ENCODE data around the gene SOX18. TPM values are rescaled to one million over a fixed set of nuclear protein-coding genes. Genes with fewer than 3 reads are reported as not detected.

SOX18 gene
- total and polyA plus RNA-seq, 2 donors (not counting 1 experiment from before 2014, with no cell fraction given), result not detected

- Histone ChIP-seq H3K4me1 (ENCODE audit: control insufficient read depth, extremely low read depth, insufficient read depth, low read length) (no peaks in the 10 kb centered on the region), H3K36me3 (ENCODE audit: control insufficient read depth, insufficient read depth, low read length) (no peaks in the 10 kb centered on the region)
- TF ChIP-seq CTCF (conservative IDR thresholded peaks at IDR 0.05 in 1 of 2, IDR thresholded peaks at IDR 0.05 in 1 of 2; ENCODE audit: low read depth in 1 of 2, low read length in 2 of 2) (no peak), EZH2 (IDR thresholded peaks at IDR 0.05; ENCODE audit: low read length, missing control alignments) (no peak)
These were observed 7.6 kb upstream of the SOX18 start for GRCh38 chr20:64056889-64057627.

GRCh38 chr20:64056639-64056888 lies 7.1 kb upstream of the SOX18 start:
- Histone ChIP-seq H3K4me3 (replicated peaks in 1 of 4; ENCODE audit: control extremely low read depth in 1 of 4, insufficient read depth in 1 of 4, low read depth in 3 of 4, low read length in 4 of 4) (no peak overlapping the region), H2AFZ (ENCODE audit: low read length) (no peak overlapping the region), H3K4me1 (ENCODE audit: control insufficient read depth, extremely low read depth, insufficient read depth, low read length) (no peaks in the 10 kb centered on the region), H4K20me1 (ENCODE audit: control insufficient read depth, extremely low read depth, insufficient read depth, low read length) (no peaks in the 10 kb centered on the region), H3K4me2 (ENCODE audit: extremely low read depth, insufficient read depth, low read length) (no peak overlapping the region), H3K79me2 (ENCODE audit: control insufficient read depth, insufficient read depth, low read length) (no peaks in the 10 kb centered on the region), H3K9ac (ENCODE audit: insufficient read depth, low read length) (no peak overlapping the region), H3K27me3 (ENCODE audit: control insufficient read depth, insufficient read depth, low read length) (no peaks in the 10 kb centered on the region), H3K27ac (ENCODE audit: insufficient read depth, low read length) (no peak overlapping the region), H3K9me3 (ENCODE audit: control insufficient read depth, insufficient read depth, low read depth, low read length) (no peaks in the 10 kb centered on the region), H3K36me3 (ENCODE audit: control insufficient read depth, insufficient read depth, low read length) (no peaks in the 10 kb centered on the region)
- no peak for DNase-seq (ENCODE audit: low read depth in 2 of 2)
- TF ChIP-seq EZH2 (IDR thresholded peaks at IDR 0.05; ENCODE audit: low read length, missing control alignments), result no peak
- TF ChIP-seq CTCF (conservative IDR thresholded peaks at IDR 0.05 in 1 of 2, IDR thresholded peaks at IDR 0.05 in 1 of 2; ENCODE audit: low read depth in 1 of 2, low read length in 2 of 2), result no peak

More at GRCh38 chr20:64056889-64057627, 7.6 kb upstream of the SOX18 start:
- Histone ChIP-seq H4K20me1 (ENCODE audit: control insufficient read depth, extremely low read depth, insufficient read depth, low read length) (no peaks in the 10 kb centered on the region), H2AFZ (ENCODE audit: low read length) (no peak overlapping the region), H3K27ac (ENCODE audit: insufficient read depth, low read length) (no peak overlapping the region), H3K9ac (ENCODE audit: insufficient read depth, low read length) (no peak overlapping the region), H3K4me2 (ENCODE audit: extremely low read depth, insufficient read depth, low read length) (no peak overlapping the region), H3K9me3 (ENCODE audit: control insufficient read depth, insufficient read depth, low read depth, low read length) (no peaks in the 10 kb centered on the region), H3K79me2 (ENCODE audit: control insufficient read depth, insufficient read depth, low read length) (no peaks in the 10 kb centered on the region), H3K4me3 (replicated peaks in 1 of 4; ENCODE audit: control extremely low read depth in 1 of 4, insufficient read depth in 1 of 4, low read depth in 3 of 4, low read length in 4 of 4) (no peak overlapping the region), H3K27me3 (ENCODE audit: control insufficient read depth, insufficient read depth, low read length) (no peaks in the 10 kb centered on the region)
- no peak for DNase-seq (ENCODE audit: low read depth in 2 of 2)

GRCh38 chr20:64055893-64056638 lies 6.6 kb upstream of the SOX18 start:
- H3K4me3 ChIP-seq (replicated peaks in 1 of 4; ENCODE audit: control extremely low read depth in 1 of 4, insufficient read depth in 1 of 4, low read depth in 3 of 4, low read length in 4 of 4), result no peak overlapping the region
- no peaks in the 10 kb centered on the region for H3K9me3 ChIP-seq (ENCODE audit: control insufficient read depth, insufficient read depth, low read depth, low read length)
- no peak overlapping the region for H3K4me2 ChIP-seq (ENCODE audit: extremely low read depth, insufficient read depth, low read length)
- no peak overlapping the region for H3K9ac ChIP-seq (ENCODE audit: insufficient read depth, low read length)
- no peaks in the 10 kb centered on the region for H3K79me2 ChIP-seq (ENCODE audit: control insufficient read depth, insufficient read depth, low read length)
- no peak for TF ChIP-seq CTCF (conservative IDR thresholded peaks at IDR 0.05 in 1 of 2, IDR thresholded peaks at IDR 0.05 in 1 of 2; ENCODE audit: low read depth in 1 of 2, low read length in 2 of 2)
- TF ChIP-seq EZH2 (IDR thresholded peaks at IDR 0.05; ENCODE audit: low read length, missing control alignments), result no peak
- H3K27me3 ChIP-seq (ENCODE audit: control insufficient read depth, insufficient read depth, low read length), result no peaks in the 10 kb centered on the region
- H3K4me1 ChIP-seq (ENCODE audit: control insufficient read depth, extremely low read depth, insufficient read depth, low read length), result no peaks in the 10 kb centered on the region
- H3K27ac ChIP-seq (ENCODE audit: insufficient read depth, low read length), result no peak overlapping the region
- no peaks in the 10 kb centered on the region for H3K36me3 ChIP-seq (ENCODE audit: control insufficient read depth, insufficient read depth, low read length)
- H4K20me1 ChIP-seq (ENCODE audit: control insufficient read depth, extremely low read depth, insufficient read depth, low read length), result no peaks in the 10 kb centered on the region
- no peak for DNase-seq (ENCODE audit: low read depth in 2 of 2)
- no peak overlapping the region for H2AFZ ChIP-seq (ENCODE audit: low read length)

All from fibroblast of lung (primary cell).